ENCODE measurements around the gene PPBP.
"Not testable (repeated sequence)": the region's sequence is repeated elsewhere in the genome, so short reads cannot be mapped to it uniquely, and the experiment has no call there.

The PPBP gene

GRCh38 chr4:73991742-73992000 is 3.7 kb upstream of the PPBP start:
- DNase-seq: no peak

GRCh38 chr4:73990988-73991741 is 3.2 kb upstream of the PPBP start:
- no peak for DNase-seq

DNA sequence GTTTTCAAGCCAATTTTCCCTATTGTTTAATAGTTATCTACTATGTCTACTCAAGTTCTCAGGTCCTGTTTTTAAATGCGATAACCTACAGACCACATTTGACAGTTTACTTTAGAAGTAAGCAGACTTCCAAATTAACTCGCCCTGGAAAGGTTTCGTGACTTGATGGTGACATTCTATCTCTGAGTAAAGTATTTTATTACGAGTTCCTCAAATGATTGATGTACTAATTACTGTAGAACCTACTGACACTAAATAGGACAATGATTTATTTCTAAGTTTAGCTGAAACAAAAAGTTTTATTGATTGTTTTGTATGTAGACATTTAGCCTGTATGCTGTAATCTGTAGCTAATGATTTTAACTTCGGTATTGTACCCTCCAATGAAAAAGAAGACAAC is 1.9 kb upstream of the PPBP start:
- no peak for DNase-seq

DNA sequence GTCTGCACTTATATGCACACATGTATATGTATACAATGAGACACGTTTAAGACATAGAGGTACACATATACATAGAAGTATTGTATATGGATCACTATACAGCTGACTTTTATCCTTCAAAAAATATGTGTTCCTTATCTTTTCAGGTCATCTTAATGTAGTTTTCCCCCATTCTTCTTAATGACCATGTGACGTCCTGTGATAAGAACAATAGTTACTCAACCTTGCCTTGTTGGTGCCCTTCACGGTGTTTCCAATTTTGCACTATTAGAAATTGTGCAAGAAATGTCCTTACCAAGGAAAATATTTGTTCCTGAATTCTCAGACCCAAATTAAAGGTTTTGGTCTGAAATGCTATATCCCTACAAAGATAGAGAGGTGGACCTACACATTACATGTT is 1.0 kb upstream of the PPBP start:
- DNase-seq: no peak

GRCh38 chr4:73985528-73985852 is 2.5 kb downstream of the PPBP start:
- DNase-seq: no peak

GRCh38 chr4:73984736-73985527 is 3.1 kb downstream of the PPBP start:
- DNase-seq: no peak

DNA sequence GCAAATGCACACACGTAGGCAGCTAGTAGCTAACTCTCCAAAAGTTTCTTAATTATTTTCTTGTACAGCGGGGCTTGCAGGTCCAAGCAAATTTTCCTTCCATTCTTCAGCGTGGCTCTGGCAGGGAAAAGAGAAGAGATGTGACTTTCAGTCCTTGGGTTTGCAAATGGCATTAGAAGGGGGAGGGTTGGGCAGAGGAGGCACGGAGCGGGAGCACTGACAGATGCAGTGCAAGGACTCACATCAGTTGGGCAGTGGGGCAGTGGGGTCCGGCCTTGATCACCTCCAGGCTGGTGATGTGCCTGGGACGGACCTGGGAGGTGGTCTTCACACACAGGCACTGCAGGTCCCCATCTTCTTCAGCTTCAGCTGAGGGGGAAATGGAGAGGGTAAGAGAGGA is 6.8 kb downstream of the PPBP start:
- DNase-seq: not testable (repeated sequence)

DNA sequence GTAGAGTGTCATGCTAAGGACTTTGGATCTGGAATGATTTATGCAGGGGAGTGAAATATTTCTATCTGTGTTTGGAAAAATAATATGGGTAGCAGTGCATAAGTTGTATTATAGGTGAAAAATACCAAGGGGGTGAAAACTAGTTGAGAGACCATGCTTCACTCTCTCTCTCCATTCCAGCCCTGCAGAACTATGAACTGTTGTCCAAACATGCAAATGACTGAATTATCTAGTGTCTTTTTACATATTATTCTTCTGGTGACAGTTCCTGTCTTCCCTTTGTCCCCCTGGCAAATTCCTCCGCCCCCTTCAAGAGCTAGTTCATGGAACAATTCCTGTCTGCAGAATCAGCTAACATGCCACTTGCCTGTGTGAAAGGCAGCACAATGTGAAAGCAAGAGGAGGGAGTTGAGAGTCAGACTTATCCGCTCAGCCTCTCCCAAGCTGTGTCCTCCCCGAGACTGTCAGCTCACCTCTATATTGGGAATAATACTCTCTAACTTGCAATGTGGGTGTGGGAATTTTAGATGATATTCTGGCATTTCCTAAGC is 8.5 kb downstream of the PPBP start:
- DNase-seq: no peak

GRCh38 chr4:73978886-73979285 is 9.1 kb downstream of the PPBP start:
- no peak for DNase-seq

- no peak for DNase-seq
These were observed 11.3 kb downstream of the PPBP start for GRCh38 chr4:73976716-73977115.

GRCh38 chr4:73976217-73976616 is 11.8 kb downstream of the PPBP start:
- no peak for DNase-seq

DNA sequence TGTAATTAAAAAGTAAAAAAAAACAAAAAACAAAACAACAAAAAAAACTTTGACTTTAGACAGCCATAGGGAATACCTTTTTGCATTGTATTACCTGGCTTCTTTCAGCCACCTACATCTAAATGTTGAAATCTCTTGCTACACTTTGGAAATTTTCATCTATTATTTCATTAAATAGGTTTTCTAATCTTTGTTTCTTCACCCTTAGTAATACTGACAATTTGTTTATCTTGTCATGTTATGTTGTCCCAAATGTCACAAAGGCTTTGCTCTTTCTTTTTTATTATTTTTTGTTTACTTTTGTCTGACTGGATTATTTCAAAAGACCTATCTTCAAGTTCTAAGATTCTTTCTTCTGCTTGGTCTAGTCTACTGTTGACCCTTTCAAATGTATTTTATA is 13.6 kb downstream of the PPBP start:
- DNase-seq: no peak

- no peak for DNase-seq
These were observed 17.0 kb downstream of the PPBP start for GRCh38 chr4:73970945-73971344.

DNA sequence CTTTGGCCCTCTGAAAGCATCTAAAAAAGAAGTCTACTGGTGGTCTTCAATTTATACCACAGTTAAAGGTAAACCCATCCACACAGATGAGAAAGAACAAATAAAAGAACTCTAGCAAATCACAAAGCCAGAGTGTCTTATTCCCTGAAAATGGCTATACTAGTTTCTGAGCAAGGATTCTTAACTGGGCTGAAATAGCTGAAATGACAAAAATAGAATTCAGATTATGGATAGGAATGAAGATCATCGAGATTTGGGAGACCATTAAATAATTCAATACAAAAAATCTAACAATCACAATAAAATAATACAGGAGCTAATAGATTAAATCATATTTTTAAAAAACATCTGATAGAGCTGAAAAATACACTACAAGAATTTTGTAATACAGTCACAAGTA is 18.0 kb downstream of the PPBP start:
- DNase-seq: no peak

- DNase-seq: no peak
These were observed 20.1 kb downstream of the PPBP start for GRCh38 chr4:73967866-73968265.

DNA sequence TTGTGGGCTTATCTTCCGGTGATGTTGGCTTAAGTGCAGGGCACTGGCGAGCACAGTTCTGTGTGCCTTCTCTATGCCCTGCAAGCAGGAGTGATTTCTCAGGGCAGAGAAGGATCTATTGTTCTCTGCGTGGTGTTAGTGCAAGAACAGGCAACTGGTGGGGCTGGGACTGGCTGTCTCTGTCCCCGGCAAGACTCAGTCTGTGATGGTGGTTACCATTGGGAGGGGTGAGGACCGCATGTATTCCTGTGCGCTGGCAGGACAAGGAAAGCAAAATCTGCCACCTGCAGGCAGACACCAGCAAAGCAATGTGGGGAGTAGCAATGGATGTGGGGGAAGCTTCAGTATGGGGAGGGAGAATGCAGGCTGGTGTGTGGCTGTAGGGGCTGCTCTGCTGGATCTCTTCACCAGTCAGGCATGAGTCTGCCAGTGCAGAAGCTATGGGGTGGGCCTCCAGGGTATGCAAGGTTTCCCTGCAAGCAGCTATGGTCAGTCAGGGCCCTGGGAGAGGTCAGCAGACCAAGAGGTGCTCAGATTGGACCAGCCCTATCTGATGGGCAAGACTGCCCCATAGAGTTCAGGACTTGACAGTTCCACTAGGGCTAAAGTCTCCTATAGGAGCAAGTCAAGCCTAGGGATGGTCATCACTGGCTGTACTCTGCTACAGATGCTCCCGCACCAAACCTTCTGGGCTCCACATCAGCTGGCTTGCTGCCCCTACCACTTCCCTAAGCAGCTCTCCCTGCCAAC is 23.0 kb downstream of the PPBP start:
- peak in 1 of 2 experiments; percentile 9 for DNase-seq

- no peak for DNase-seq
These were observed 25.3 kb downstream of the PPBP start for GRCh38 chr4:73962724-73963123.

DNA sequence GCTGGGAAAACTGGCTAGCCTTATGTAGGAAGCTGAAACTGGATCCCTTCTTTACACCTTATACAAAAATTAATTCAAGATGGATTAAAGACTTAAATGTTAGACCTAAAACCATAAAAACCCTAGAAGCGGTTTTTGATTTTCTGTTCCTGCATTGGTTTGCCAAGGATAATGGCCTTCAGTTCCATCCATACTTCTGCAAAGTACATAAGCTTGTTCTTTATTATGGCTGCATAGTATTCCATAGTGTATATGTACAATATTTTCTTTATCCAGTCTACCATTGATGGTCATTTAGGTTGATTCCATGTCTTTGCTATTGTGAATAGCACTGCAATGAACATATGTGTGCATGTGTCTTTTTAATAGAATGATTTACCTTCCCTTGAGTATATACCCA is 28.9 kb downstream of the PPBP start:
- not testable (repeated sequence) for DNase-seq

DNA sequence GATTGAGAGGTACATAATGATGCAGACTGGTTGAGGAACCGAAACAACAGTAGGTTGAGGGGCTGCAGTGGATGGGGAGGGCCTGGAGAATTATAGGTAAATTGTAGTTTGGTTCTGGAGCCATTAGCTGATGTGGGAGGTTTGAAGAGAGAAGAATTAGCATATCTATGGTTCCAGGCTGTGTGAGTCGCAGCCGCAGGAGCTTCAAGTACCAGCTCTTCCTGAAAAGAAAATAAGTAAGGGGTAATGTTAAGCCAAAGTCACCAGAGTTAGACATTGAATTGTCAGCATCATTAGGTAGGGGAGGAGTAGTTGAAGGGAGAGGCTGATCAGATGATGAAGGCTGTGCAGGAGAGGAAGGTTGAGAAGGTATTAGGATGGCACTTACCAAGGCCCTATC is 35.6 kb downstream of the PPBP start:
- DNase-seq: peak in 1 of 2 experiments; percentile 9

DNA sequence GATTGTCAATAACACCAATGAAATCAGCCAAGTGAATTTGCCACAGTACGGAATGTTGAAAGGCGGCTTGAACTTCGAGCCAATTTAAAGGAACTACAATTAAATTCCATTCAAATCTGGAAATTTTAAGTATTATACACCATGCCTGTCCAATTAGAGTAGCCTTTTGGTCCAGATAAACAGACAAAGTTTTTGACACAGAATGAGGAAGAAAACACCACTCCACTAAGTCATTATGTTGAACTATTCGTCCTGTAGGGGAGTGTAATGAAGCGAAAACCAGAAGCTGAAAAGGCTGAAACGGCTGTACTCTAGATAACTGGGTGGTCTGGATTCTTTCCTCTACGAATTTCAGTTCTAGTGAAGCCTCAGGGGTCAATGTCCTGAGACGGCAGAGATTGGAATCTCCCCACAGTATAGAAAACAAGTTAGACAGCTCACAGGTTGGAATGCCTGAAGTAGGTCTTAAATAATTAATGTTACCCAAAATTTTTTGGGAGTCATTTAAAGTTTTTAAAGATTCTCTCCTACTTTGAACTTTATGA is 37.5 kb downstream of the PPBP start:
- DNase-seq: not testable (repeated sequence)

DNA sequence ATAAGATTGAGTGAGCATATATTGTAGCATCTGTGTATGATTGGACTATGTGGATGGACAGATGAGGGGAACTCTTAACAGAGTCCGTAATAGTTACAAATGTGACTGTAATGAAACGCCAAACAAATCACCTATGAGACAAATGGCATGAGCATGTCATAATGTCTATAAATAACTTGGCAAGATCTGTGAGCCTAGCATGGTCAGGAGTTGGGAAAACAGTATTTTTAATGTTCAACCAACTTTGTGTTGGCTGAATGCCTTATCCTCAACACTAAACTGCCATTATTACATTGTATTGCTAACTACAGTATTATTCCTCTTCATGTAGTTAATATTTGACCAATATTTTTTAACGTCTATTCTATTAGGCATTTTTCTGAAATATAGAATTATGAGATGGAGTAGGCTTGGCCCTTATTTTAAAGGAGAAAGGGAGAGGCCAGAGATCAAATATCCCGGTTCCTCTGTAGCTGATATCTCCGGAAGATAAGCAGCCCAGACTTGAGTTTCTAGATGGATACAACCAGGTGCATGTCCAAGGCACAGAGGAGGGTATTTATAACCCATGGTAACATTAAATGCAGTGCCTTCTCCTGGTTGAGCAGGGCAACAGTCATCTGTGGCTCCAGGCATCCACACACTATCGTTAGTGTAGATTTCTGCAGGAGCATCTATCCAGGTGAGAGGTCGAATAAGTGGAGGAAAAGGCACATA is 38.8 kb downstream of the PPBP start:
- DNase-seq: no peak

- DNase-seq: no peak
These were observed 39.7 kb downstream of the PPBP start for GRCh38 chr4:73948291-73948690.
